ENCODE data around the gene ARL15.

GRCh38 chr5:54073735-54074134 lies 236.6 kb downstream of the ARL15 start:
- TF ChIP-seq CTCF (IDR thresholded peaks at IDR 0.05) (no peak), POLR2A (IDR thresholded peaks at IDR 0.05) (no peak), POLR2AphosphoS5 (IDR thresholded peaks at IDR 0.05) (no peak)

Measured in breast epithelium (tissue), 3 donors.